Activated T-helper 17 cell treated with anti-CD3 and anti-CD28 coated beads, Interleukin-2, amount 50 U/mL, for 72 hours (primary cell): ENCODE results near the gene AKT2. TPM values are rescaled to one million over a fixed set of nuclear protein-coding genes. Genes with fewer than 3 reads are reported as not detected.

Source experiments
- ATAC-seq: fragments of 150-1000 bp; cut with Tn5 transposase; replicated peaks from 2 replicates; pipeline ENCODE4 v1.10.0; 2021; ENCODE audit warnings: mild to moderate bottlenecking, moderate library complexity
- H3K27ac Mint-ChIP-seq: one replicate; pipeline ENCODE4 v1.8.0; 2022; ENCODE audit warnings: mixed read lengths
- H3K27me3 Mint-ChIP-seq: one replicate; pipeline ENCODE4 v1.8.0; 2022; ENCODE audit warnings: mixed read lengths
- H3K36me3 Mint-ChIP-seq: one replicate; pipeline ENCODE4 v1.8.0; 2022; ENCODE audit warnings: low read depth, mild to moderate bottlenecking, mixed read lengths
- H3K4me1 Mint-ChIP-seq: one replicate; pipeline ENCODE4 v1.8.0; 2022; ENCODE audit warnings: mixed read lengths
- H3K4me3 Mint-ChIP-seq: one replicate; pipeline ENCODE4 v1.8.0; 2022; ENCODE audit warnings: mild to moderate bottlenecking, mixed read lengths
- H3K9me3 Mint-ChIP-seq: one replicate; pipeline ENCODE4 v1.8.0; 2022; ENCODE audit warnings: mixed read lengths
- total RNA-seq, 2 donors: library from RNA; stranded (reverse); gene quantifications; one replicate each; pipeline ENCODE4 v1.2.3, GENCODE V29; 2022

Gene AKT2
- total RNA-seq, 2 donors from 2014 or later = 123 to 163 TPM

GRCh38 chr19:40244579-40245317 lies 40.4 kb downstream of the AKT2 start:
- ATAC-seq = no peak
- Mint-ChIP-seq H3K36me3 (peaks cover 56% of the 10 kb centered on the region), H3K9me3 (no peaks in the 10 kb centered on the region), H3K4me3 (no peak overlapping the region), H3K27ac (no peak overlapping the region), H3K27me3 (no peaks in the 10 kb centered on the region), H3K4me1 (peaks cover 2% of the 10 kb centered on the region)

GRCh38 chr19:40243181-40243580 lies 42.0 kb downstream of the AKT2 start:
- no peaks in the 10 kb centered on the region for H3K27me3 Mint-ChIP-seq
- no peak overlapping the region for H3K4me3 Mint-ChIP-seq
- H3K9me3 Mint-ChIP-seq = no peaks in the 10 kb centered on the region
- peaks cover 64% of the 10 kb centered on the region for H3K36me3 Mint-ChIP-seq
- H3K27ac Mint-ChIP-seq = no peak overlapping the region
- no peaks in the 10 kb centered on the region for H3K4me1 Mint-ChIP-seq
- ATAC-seq = no peak

- Mint-ChIP-seq H3K4me1 (no peaks in the 10 kb centered on the region), H3K36me3 (peaks cover 65% of the 10 kb centered on the region), H3K27me3 (no peaks in the 10 kb centered on the region), H3K4me3 (no peak overlapping the region), H3K9me3 (no peaks in the 10 kb centered on the region), H3K27ac (no peak overlapping the region)
- ATAC-seq = no peak
Observed at GRCh38 chr19:40242480-40242879, 42.7 kb downstream of the AKT2 start.

- Mint-ChIP-seq H3K27ac (peak overlapping the region; percentile 25), H3K36me3 (peaks cover 70% of the 10 kb centered on the region), H3K4me3 (no peak overlapping the region), H3K27me3 (no peaks in the 10 kb centered on the region), H3K9me3 (no peaks in the 10 kb centered on the region), H3K4me1 (no peaks in the 10 kb centered on the region)
- ATAC-seq = no peak
Observed at GRCh38 chr19:40241809-40242384, 43.2 kb downstream of the AKT2 start.

GRCh38 chr19:40241125-40241808 lies 43.9 kb downstream of the AKT2 start:
- Mint-ChIP-seq H3K27me3 (no peaks in the 10 kb centered on the region), H3K36me3 (peaks cover 76% of the 10 kb centered on the region), H3K4me1 (no peaks in the 10 kb centered on the region), H3K9me3 (no peaks in the 10 kb centered on the region), H3K4me3 (no peak overlapping the region), H3K27ac (peak overlapping the region; percentile 25)
- no peak for ATAC-seq

- Mint-ChIP-seq H3K27ac (no peak overlapping the region), H3K4me3 (no peak overlapping the region), H3K27me3 (no peaks in the 10 kb centered on the region), H3K9me3 (no peaks in the 10 kb centered on the region), H3K36me3 (peaks cover 85% of the 10 kb centered on the region), H3K4me1 (no peaks in the 10 kb centered on the region)
- ATAC-seq = no peak
Observed at GRCh38 chr19:40240332-40240731, 44.8 kb downstream of the AKT2 start.

- Mint-ChIP-seq H3K27me3 (no peaks in the 10 kb centered on the region), H3K4me1 (no peaks in the 10 kb centered on the region), H3K36me3 (peaks cover 92% of the 10 kb centered on the region), H3K27ac (no peak overlapping the region), H3K9me3 (no peaks in the 10 kb centered on the region), H3K4me3 (no peak overlapping the region)
- ATAC-seq = no peak
Observed at GRCh38 chr19:40239415-40240226, 45.5 kb downstream of the AKT2 start.

- Mint-ChIP-seq H3K27me3 (no peaks in the 10 kb centered on the region), H3K36me3 (peaks cover 94% of the 10 kb centered on the region), H3K4me3 (no peak overlapping the region), H3K27ac (no peak overlapping the region), H3K9me3 (no peaks in the 10 kb centered on the region), H3K4me1 (no peaks in the 10 kb centered on the region)
- ATAC-seq = no peak
Observed at GRCh38 chr19:40238775-40239174, 46.4 kb downstream of the AKT2 start.

- Mint-ChIP-seq H3K27me3 (no peaks in the 10 kb centered on the region), H3K36me3 (peaks cover 88% of the 10 kb centered on the region), H3K4me1 (no peaks in the 10 kb centered on the region), H3K4me3 (no peak overlapping the region), H3K27ac (no peak overlapping the region), H3K9me3 (no peaks in the 10 kb centered on the region)
- ATAC-seq = no peak
Observed at GRCh38 chr19:40237791-40238190, 47.4 kb downstream of the AKT2 start.

GRCh38 chr19:40236366-40236765 lies 48.8 kb downstream of the AKT2 start:
- H3K4me3 Mint-ChIP-seq = no peak overlapping the region
- H3K9me3 Mint-ChIP-seq = no peaks in the 10 kb centered on the region
- H3K4me1 Mint-ChIP-seq = no peaks in the 10 kb centered on the region
- H3K27ac Mint-ChIP-seq = no peak overlapping the region
- ATAC-seq = no peak
- no peaks in the 10 kb centered on the region for H3K27me3 Mint-ChIP-seq
- H3K36me3 Mint-ChIP-seq = peaks cover 74% of the 10 kb centered on the region

GRCh38 chr19:40236026-40236355 lies 49.2 kb downstream of the AKT2 start:
- Mint-ChIP-seq H3K4me3 (no peak overlapping the region), H3K36me3 (peaks cover 70% of the 10 kb centered on the region), H3K27ac (no peak overlapping the region), H3K4me1 (no peaks in the 10 kb centered on the region), H3K9me3 (no peaks in the 10 kb centered on the region), H3K27me3 (no peaks in the 10 kb centered on the region)
- no peak for ATAC-seq

- H3K27me3 Mint-ChIP-seq = no peaks in the 10 kb centered on the region
- H3K4me3 Mint-ChIP-seq = no peak overlapping the region
- H3K9me3 Mint-ChIP-seq = no peaks in the 10 kb centered on the region
- ATAC-seq = no peak
- no peak overlapping the region for H3K27ac Mint-ChIP-seq
- no peaks in the 10 kb centered on the region for H3K4me1 Mint-ChIP-seq
- peaks cover 65% of the 10 kb centered on the region for H3K36me3 Mint-ChIP-seq
Observed at GRCh38 chr19:40235238-40236025, 49.7 kb downstream of the AKT2 start.

GRCh38 chr19:40234429-40235237 lies 50.5 kb downstream of the AKT2 start:
- Mint-ChIP-seq H3K4me1 (peaks cover under 1% of the 10 kb centered on the region), H3K27ac (no peak overlapping the region), H3K4me3 (no peak overlapping the region), H3K9me3 (no peaks in the 10 kb centered on the region), H3K36me3 (peaks cover 57% of the 10 kb centered on the region), H3K27me3 (no peaks in the 10 kb centered on the region)
- no peak for ATAC-seq
